Fibroblast of lung (primary cell): Measurements from ENCODE around the gene BTBD8. TPM values are rescaled to one million over a fixed set of nuclear protein-coding genes. Genes with fewer than 3 reads are reported as not detected.
A peak's percentile ranks its signal among the peaks of the same experiment; 100 is the strongest.

Experiments used
- DNase-seq, 2 donors: peaks; one replicate each; pipeline versions ENCODE4 v3.0.0 to v3.0.0-alpha.2; 2010; ENCODE audit warnings: low read depth in 2 of 2
- H2AFZ ChIP-seq: 2 replicates; pipeline ENCODE4 v1.5.1; 2012; ENCODE audit warnings: low read length, control low read depth, inconsistent platforms
- H3K27ac ChIP-seq: 2 replicates; pipeline ENCODE4 v1.5.1; 2011; ENCODE audit warnings: low read length, control low read depth; ENCODE audit not compliant: insufficient read depth
- H3K27me3 ChIP-seq: 2 replicates; pipeline ENCODE4 v1.5.1; 2011; ENCODE audit warnings: mild to moderate bottlenecking, low read length; ENCODE audit not compliant: control insufficient read depth, insufficient read depth
- H3K36me3 ChIP-seq: 2 replicates; pipeline ENCODE4 v1.5.1; 2011; ENCODE audit warnings: low read length; ENCODE audit not compliant: control insufficient read depth, insufficient read depth
- H3K4me1 ChIP-seq: 2 replicates; pipeline ENCODE4 v1.5.1; 2011; ENCODE audit warnings: low read length; ENCODE audit not compliant: control insufficient read depth, insufficient read depth; ENCODE audit errors: extremely low read depth
- H3K4me2 ChIP-seq: 2 replicates; pipeline ENCODE4 v1.5.1; 2011; ENCODE audit warnings: low read length, control low read depth; ENCODE audit not compliant: insufficient read depth; ENCODE audit errors: extremely low read depth
- H3K4me3 ChIP-seq, 4 experiments: fragments of 200-600 bp in 1 of 4; sonication (generic) in 1 of 4; replicated peaks in 1 of 4; 2 replicates each; pipeline ENCODE4 v1.5.1; 2011 to 2016; ENCODE audit warnings: low read length in 4 of 4, low read depth in 3 of 4, mild to moderate bottlenecking in 3 of 4, control low read depth in 2 of 4, inconsistent platforms in 1 of 4, mixed read lengths in 1 of 4; ENCODE audit not compliant: insufficient read depth in 1 of 4; ENCODE audit errors: control extremely low read depth in 1 of 4
- H3K79me2 ChIP-seq: 2 replicates; pipeline ENCODE4 v1.5.1; 2012; ENCODE audit warnings: mild to moderate bottlenecking, low read length, inconsistent platforms; ENCODE audit not compliant: control insufficient read depth, insufficient read depth
- H3K9ac ChIP-seq: 2 replicates; pipeline ENCODE4 v1.5.1; 2011; ENCODE audit warnings: mild to moderate bottlenecking, low read length, control low read depth; ENCODE audit not compliant: insufficient read depth
- H3K9me3 ChIP-seq: 2 replicates; pipeline ENCODE4 v1.5.1; 2012; ENCODE audit warnings: low read depth, low read length; ENCODE audit not compliant: control insufficient read depth, insufficient read depth
- H4K20me1 ChIP-seq: 2 replicates; pipeline ENCODE4 v1.5.1; 2011; ENCODE audit warnings: low read length; ENCODE audit not compliant: control insufficient read depth, insufficient read depth; ENCODE audit errors: extremely low read depth
- CTCF ChIP-seq, 2 donors: IDR thresholded peaks in 1 of 2; conservative IDR thresholded peaks in 1 of 2; 1 replicate in 1 of 2; 2 replicates in 1 of 2; pipeline ENCODE4 v1.5.1; 2011 to 2012; ENCODE audit warnings: low read length in 2 of 2, control low read depth in 1 of 2, inconsistent platforms in 1 of 2, low read depth in 1 of 2, mild to moderate bottlenecking in 1 of 2
- EZH2 ChIP-seq: IDR thresholded peaks from 2 replicates; pipeline ENCODE4 v1.5.1; 2012; ENCODE audit warnings: low read length, control low read depth, mild to moderate bottlenecking; ENCODE audit errors: missing control alignments
- polyA plus RNA-seq, 2 donors: library from polyadenylated mRNA; depleted of rRNA in 1 of 2; stranded (reverse) in 1 of 2; unstranded in 1 of 2; fragments of >200 nt; gene quantifications; 2 replicates each; pipeline ENCODE4 v1.2.1, GENCODE V29; 2011 to 2012; ENCODE audit warnings: missing spikeins in 1 of 2
- total RNA-seq: library from RNA; depleted of rRNA; stranded (reverse); fragments of >200 nt; gene quantifications from 2 replicates; pipeline ENCODE4 v1.2.1, GENCODE V29; 2014

Gene BTBD8
- total and polyA plus RNA-seq, 2 donors (not counting 1 experiment from before 2014, with no cell fraction given) = 2.2 to 10.6 TPM

GRCh38 chr1:92165389-92165788, 85.2 kb downstream of the BTBD8 start:
- Histone ChIP-seq H3K4me2 (no peak overlapping the region), H3K36me3 (no peaks in the 10 kb centered on the region), H3K9ac (no peak overlapping the region), H3K4me1 (no peaks in the 10 kb centered on the region), H3K79me2 (no peaks in the 10 kb centered on the region), H2AFZ (no peak overlapping the region), H4K20me1 (no peaks in the 10 kb centered on the region), H3K9me3 (no peaks in the 10 kb centered on the region), H3K4me3 (no peak overlapping the region), H3K27me3 (no peaks in the 10 kb centered on the region), H3K27ac (no peak overlapping the region)
- DNase-seq = no peak
- TF ChIP-seq EZH2 = no peak

DNA sequence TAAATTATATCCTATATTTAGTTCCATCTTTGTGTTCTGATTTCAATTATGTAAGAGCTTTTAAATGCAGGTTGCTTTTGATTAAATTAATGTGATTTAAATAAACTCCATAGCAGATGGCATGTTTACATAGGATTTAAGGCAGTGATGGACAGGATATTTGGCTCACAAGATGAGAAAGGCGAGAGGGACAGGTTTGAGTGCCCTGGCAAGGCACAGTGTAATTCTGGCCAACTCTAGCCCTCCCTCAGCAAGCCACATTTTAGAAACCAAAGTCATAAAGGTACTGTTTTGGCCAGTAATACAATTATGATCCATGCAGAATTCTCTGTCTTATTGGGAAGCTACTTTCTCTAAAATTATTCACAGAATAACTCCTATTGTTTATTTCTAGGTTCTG, 87.0 kb downstream of the BTBD8 start:
- H3K4me1 ChIP-seq = no peaks in the 10 kb centered on the region
- no peaks in the 10 kb centered on the region for H3K27me3 ChIP-seq
- H2AFZ ChIP-seq = no peak overlapping the region
- no peaks in the 10 kb centered on the region for H3K36me3 ChIP-seq
- H3K4me3 ChIP-seq = no peak overlapping the region
- no peak overlapping the region for H3K9ac ChIP-seq
- H4K20me1 ChIP-seq = no peaks in the 10 kb centered on the region
- DNase-seq = no peak
- no peaks in the 10 kb centered on the region for H3K79me2 ChIP-seq
- TF ChIP-seq CTCF (conservative IDR thresholded peaks at IDR 0.05 in 1 of 2, IDR thresholded peaks at IDR 0.05 in 1 of 2; ENCODE audit: low read depth in 1 of 2, low read length in 2 of 2) = no peak
- no peak for TF ChIP-seq EZH2
- no peaks in the 10 kb centered on the region for H3K9me3 ChIP-seq
- no peak overlapping the region for H3K27ac ChIP-seq
- H3K4me2 ChIP-seq = no peak overlapping the region

DNA sequence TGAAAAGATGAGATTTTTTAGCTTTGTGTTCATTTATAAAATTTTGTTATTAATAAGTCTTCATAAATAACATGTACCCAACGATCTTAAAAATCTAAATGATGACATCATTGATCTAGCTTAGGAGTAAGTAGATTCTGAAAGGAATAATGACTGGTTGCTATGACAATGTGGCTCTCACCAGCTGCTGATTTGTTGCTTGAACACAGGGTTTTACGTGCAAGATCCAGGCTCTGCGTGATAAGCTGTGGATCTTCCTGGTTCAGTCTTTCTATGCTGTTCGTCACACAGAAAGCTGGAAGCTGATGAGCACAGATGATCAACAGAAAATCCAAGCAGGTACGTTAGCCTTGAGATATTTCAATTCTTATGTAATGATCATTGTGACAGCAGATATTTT, 88.5 kb downstream of the BTBD8 start:
- TF ChIP-seq CTCF (conservative IDR thresholded peaks at IDR 0.05 in 1 of 2, IDR thresholded peaks at IDR 0.05 in 1 of 2; ENCODE audit: low read depth in 1 of 2, low read length in 2 of 2) = no peak
- no peak for TF ChIP-seq EZH2
- Histone ChIP-seq H2AFZ (no peak overlapping the region), H4K20me1 (no peaks in the 10 kb centered on the region), H3K27ac (no peak overlapping the region), H3K79me2 (no peaks in the 10 kb centered on the region), H3K4me3 (no peak overlapping the region), H3K4me2 (no peak overlapping the region), H3K9ac (no peak overlapping the region), H3K9me3 (no peaks in the 10 kb centered on the region), H3K4me1 (no peaks in the 10 kb centered on the region), H3K36me3 (no peaks in the 10 kb centered on the region), H3K27me3 (no peaks in the 10 kb centered on the region)
- DNase-seq = peak in 1 of 2 donors; percentile 25
